Esophagus squamous epithelium (tissue), 4 donors: Measurements from ENCODE around the gene SBNO2.

Source experiments
- POLR2A ChIP-seq, 4 donors: fragments of 450-650 bp; IDR thresholded peaks; one replicate each; pipeline ENCODE4 v1.6.1; 2017; ENCODE audit warnings: antibody characterized with exemption in 4 of 4, mild to moderate bottlenecking in 4 of 4, moderate library complexity in 3 of 4
- TF ChIP-seq, protein P1 (sequence below), 6 experiments: fragments of 450-650 bp in 4 of 6; fragments of 200-600 bp in 2 of 6; sonication (generic) in 2 of 6; IDR thresholded peaks; one replicate each; pipeline ENCODE4 v1.5.1; 2016 to 2019; ENCODE audit warnings: antibody characterized with exemption in 6 of 6, mild to moderate bottlenecking in 4 of 6, moderate library complexity in 4 of 6

DNA sequence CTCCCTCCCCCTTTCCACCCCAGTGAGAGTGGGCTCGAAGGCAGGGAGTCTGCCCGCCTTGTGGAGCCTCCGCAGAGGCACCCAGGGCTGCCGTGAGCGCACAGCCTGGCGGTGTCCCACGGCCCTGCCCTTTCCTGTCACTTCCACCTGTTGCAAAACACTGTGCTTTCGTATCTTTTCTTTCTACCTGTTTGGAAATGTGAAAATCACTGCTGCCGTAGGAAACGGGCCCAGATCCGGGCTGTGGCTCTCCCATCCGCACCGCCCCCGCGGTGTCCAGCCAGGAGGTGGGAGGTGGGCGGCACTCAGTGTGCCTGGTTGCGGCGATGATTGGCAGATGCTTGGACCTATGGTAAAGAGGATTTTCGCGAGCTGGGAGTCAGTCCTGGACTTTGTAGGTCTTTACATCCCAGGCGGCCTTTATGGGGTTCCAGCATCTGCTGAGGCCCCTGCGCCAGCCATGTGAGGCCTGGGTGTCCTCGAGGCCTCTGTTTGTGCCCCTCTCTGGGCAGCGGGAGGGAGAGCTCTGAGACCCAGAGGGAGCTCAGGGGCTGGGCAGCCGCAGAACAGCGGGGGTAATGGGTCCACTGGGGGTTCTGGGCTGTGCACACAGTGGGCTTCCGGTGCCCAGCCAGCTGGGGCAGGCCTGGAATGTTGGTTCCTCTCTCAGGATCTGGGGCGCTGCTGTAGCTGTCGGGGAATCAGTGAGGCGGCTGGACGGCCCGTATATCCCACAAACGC is 37.6 kb upstream of the SBNO2 start:
- TF ChIP-seq, protein P1, sequence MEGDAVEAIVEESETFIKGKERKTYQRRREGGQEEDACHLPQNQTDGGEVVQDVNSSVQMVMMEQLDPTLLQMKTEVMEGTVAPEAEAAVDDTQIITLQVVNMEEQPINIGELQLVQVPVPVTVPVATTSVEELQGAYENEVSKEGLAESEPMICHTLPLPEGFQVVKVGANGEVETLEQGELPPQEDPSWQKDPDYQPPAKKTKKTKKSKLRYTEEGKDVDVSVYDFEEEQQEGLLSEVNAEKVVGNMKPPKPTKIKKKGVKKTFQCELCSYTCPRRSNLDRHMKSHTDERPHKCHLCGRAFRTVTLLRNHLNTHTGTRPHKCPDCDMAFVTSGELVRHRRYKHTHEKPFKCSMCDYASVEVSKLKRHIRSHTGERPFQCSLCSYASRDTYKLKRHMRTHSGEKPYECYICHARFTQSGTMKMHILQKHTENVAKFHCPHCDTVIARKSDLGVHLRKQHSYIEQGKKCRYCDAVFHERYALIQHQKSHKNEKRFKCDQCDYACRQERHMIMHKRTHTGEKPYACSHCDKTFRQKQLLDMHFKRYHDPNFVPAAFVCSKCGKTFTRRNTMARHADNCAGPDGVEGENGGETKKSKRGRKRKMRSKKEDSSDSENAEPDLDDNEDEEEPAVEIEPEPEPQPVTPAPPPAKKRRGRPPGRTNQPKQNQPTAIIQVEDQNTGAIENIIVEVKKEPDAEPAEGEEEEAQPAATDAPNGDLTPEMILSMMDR (IDR thresholded peaks at IDR 0.05): peak in 2 of 6 experiments; percentile 21 to 35
- no peak for TF ChIP-seq POLR2A (IDR thresholded peaks at IDR 0.05)
